OCI-M1 (cell line): ENCODE measurements around the gene EGR4.

Experiments
- DNase-seq: peaks from one replicate; lab custom pipeline; 2025; lab: John Stamatoyannopoulos, UW

Gene EGR4

GRCh38 chr2:73290049-73290839 is 3.1 kb downstream of the EGR4 start:
- DNase-seq = peak; percentile 53

- no peak for DNase-seq
These were observed 4.0 kb downstream of the EGR4 start for GRCh38 chr2:73289304-73289703.

GRCh38 chr2:73286134-73286655 is 7.2 kb downstream of the EGR4 start:
- DNase-seq = no peak

- peak; percentile 85 for DNase-seq
These were observed 8.1 kb downstream of the EGR4 start for GRCh38 chr2:73285159-73285739.

- peak; percentile 67 for DNase-seq
These were observed 8.8 kb downstream of the EGR4 start, which contains the start of gene FBXO41 for GRCh38 chr2:73284296-73285158. Gene FBXO41, minus strand, starts transcription at chr2:73284478. Its CDS starts 14,848 bp downstream, at chr2:73269630.

GRCh38 chr2:73283545-73284295 is 9.6 kb downstream of the EGR4 start:
- DNase-seq = peak; percentile 37

GRCh38 chr2:73282924-73283544 is 10.3 kb downstream of the EGR4 start:
- no peak for DNase-seq

GRCh38 chr2:73281244-73281643 is 12.1 kb downstream of the EGR4 start:
- DNase-seq = no peak

GRCh38 chr2:73279852-73280251 is 13.5 kb downstream of the EGR4 start:
- DNase-seq = no peak

- no peak for DNase-seq
These were observed 21.1 kb downstream of the EGR4 start for GRCh38 chr2:73272270-73272669.

GRCh38 chr2:73269686-73270465 is 23.5 kb downstream of the EGR4 start:
- DNase-seq = no peak

GRCh38 chr2:73268830-73269685 is 24.3 kb downstream of the EGR4 start:
- no peak for DNase-seq

GRCh38 chr2:73268366-73268829 is 24.9 kb downstream of the EGR4 start:
- DNase-seq = no peak

- no peak for DNase-seq
These were observed 26.3 kb downstream of the EGR4 start for GRCh38 chr2:73267008-73267407.

- no peak for DNase-seq
These were observed 27.1 kb downstream of the EGR4 start for GRCh38 chr2:73266061-73266901.

- DNase-seq = no peak
These were observed 27.9 kb downstream of the EGR4 start for GRCh38 chr2:73265298-73266060.

- no peak for DNase-seq
These were observed 28.6 kb downstream of the EGR4 start for GRCh38 chr2:73264783-73265182.

GRCh38 chr2:73264332-73264606 is 29.1 kb downstream of the EGR4 start:
- DNase-seq = no peak
